ENCODE data around the gene MYO1C.
A peak's percentile ranks its signal among the peaks of the same experiment; 100 is the strongest.
"Not testable (repeated sequence)": the region's sequence is repeated elsewhere in the genome, so short reads cannot be mapped to it uniquely, and the experiment has no call there.

Gene MYO1C

GRCh38 chr17:1492249-1493206 is at the start of gene MYO1C:
TSS of gene MYO1C (minus strand) at chr17:1492686. CDS start at chr17:1492487, 199 bp downstream.
- DNase-seq = no peak

GRCh38 chr17:1541367-1541904 is 49.0 kb upstream of the MYO1C start:
- no peak for DNase-seq

GRCh38 chr17:1539811-1540210 is 47.3 kb upstream of the MYO1C start:
- no peak for DNase-seq

GRCh38 chr17:1535737-1536136 is 43.3 kb upstream of the MYO1C start:
- DNase-seq = no peak

- DNase-seq = no peak
Observed at GRCh38 chr17:1533661-1534325, 41.3 kb upstream of the MYO1C start.

- peak; percentile 69 for DNase-seq
Observed at GRCh38 chr17:1532836-1533602, 40.5 kb upstream of the MYO1C start.

GRCh38 chr17:1529863-1530262 is 37.4 kb upstream of the MYO1C start:
- no peak for DNase-seq

- peak; percentile 41 for DNase-seq
Observed at GRCh38 chr17:1526876-1527275, 34.4 kb upstream of the MYO1C start.

- no peak for DNase-seq
Observed at GRCh38 chr17:1522626-1523025, 30.1 kb upstream of the MYO1C start.

GRCh38 chr17:1521086-1521640 is 28.7 kb upstream of the MYO1C start:
- no peak for DNase-seq

- DNase-seq = no peak
Observed at GRCh38 chr17:1519678-1520077, 27.2 kb upstream of the MYO1C start.

- no peak for DNase-seq
Observed at GRCh38 chr17:1518410-1518809, 25.9 kb upstream of the MYO1C start.

GRCh38 chr17:1516388-1517161 is 24.1 kb upstream of the MYO1C start, which contains the start of gene INPP5K:
TSS of gene INPP5K (minus strand) at chr17:1516612. CDS start at chr17:1516499, 113 bp downstream.
- DNase-seq = peak; percentile 99

- DNase-seq = peak; percentile 88
Observed at GRCh38 chr17:1515640-1516387, 23.3 kb upstream of the MYO1C start.

GRCh38 chr17:1512351-1512750 is 19.9 kb upstream of the MYO1C start:
- DNase-seq = no peak

- peak; percentile 35 for DNase-seq
Observed at GRCh38 chr17:1511756-1512321, 19.4 kb upstream of the MYO1C start.

- no peak for DNase-seq
Observed at GRCh38 chr17:1511290-1511689, 18.8 kb upstream of the MYO1C start.

- no peak for DNase-seq
Observed at GRCh38 chr17:1509290-1509881, 16.9 kb upstream of the MYO1C start.

- not testable (repeated sequence) for DNase-seq
Observed at GRCh38 chr17:1508709-1509108, 16.2 kb upstream of the MYO1C start.

GRCh38 chr17:1506649-1507267 is 14.3 kb upstream of the MYO1C start:
- DNase-seq = no peak
